Suprapubic skin (tissue), 3 donors: ENCODE data around the gene SCAPER.

Experiments
- EP300 ChIP-seq: sonication (generic); formaldehyde crosslinking; IDR thresholded peaks from one replicate; pipeline ENCODE4 v1.6.1; 2017; ENCODE audit warnings: antibody characterized with exemption
- TF ChIP-seq, protein P1 (sequence below), 2 donors: fragments of 200-600 bp in 1 of 2; fragments of 450-650 bp in 1 of 2; sonication (generic) in 1 of 2; IDR thresholded peaks; one replicate each; pipeline ENCODE4 v1.5.1; 2016 to 2019; ENCODE audit warnings: antibody characterized with exemption in 2 of 2, mild to moderate bottlenecking in 1 of 2, moderate library complexity in 1 of 2

DNA sequence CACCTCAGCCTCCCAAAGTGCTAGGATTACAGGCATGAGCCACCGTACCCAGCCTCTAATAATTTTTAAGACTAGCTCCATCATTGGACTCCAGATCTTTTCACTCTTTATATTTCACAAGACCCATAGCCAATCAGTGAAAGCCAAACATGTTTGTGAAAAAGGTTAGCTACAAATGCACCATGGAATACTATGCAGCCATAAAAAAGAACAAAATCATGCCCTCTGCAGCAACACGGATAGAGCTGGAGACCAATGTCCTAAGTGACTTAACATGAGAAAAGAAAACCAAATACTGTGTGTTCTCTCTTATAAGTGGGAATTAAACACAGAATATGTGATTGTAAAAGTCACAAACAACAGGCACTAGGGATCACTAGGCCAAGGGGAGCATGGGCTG, 3.2 kb downstream of the SCAPER start:
- no peak for TF ChIP-seq EP300
- TF ChIP-seq, protein P1, sequence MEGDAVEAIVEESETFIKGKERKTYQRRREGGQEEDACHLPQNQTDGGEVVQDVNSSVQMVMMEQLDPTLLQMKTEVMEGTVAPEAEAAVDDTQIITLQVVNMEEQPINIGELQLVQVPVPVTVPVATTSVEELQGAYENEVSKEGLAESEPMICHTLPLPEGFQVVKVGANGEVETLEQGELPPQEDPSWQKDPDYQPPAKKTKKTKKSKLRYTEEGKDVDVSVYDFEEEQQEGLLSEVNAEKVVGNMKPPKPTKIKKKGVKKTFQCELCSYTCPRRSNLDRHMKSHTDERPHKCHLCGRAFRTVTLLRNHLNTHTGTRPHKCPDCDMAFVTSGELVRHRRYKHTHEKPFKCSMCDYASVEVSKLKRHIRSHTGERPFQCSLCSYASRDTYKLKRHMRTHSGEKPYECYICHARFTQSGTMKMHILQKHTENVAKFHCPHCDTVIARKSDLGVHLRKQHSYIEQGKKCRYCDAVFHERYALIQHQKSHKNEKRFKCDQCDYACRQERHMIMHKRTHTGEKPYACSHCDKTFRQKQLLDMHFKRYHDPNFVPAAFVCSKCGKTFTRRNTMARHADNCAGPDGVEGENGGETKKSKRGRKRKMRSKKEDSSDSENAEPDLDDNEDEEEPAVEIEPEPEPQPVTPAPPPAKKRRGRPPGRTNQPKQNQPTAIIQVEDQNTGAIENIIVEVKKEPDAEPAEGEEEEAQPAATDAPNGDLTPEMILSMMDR (IDR thresholded peaks at IDR 0.05): no peak
